Stimulated activated memory B cell treated with anti-CD40 and anti-IgM and Interleukin-4, amounts not matched to agents 10 μg/mL and 1 μg/mL and 100 μg/mL, for 72 hours (primary cell): ENCODE measurements around the gene DNLZ.

Experiments used
- ATAC-seq: fragments of 150-1000 bp; cut with Tn5 transposase; 2 replicates; pipeline ENCODE4 v1.10.0; 2021
- H3K27ac Mint-ChIP-seq: one replicate; pipeline ENCODE4 v1.8.0; 2022; ENCODE audit warnings: mild to moderate bottlenecking, mixed read lengths
- H3K27me3 Mint-ChIP-seq: one replicate; pipeline ENCODE4 v1.8.0; 2022; ENCODE audit warnings: mixed read lengths
- H3K36me3 Mint-ChIP-seq: one replicate; pipeline ENCODE4 v1.8.0; 2022; ENCODE audit warnings: mixed read lengths
- H3K4me1 Mint-ChIP-seq: one replicate; pipeline ENCODE4 v1.8.0; 2022; ENCODE audit warnings: mixed read lengths
- H3K4me3 Mint-ChIP-seq: one replicate; pipeline ENCODE4 v1.8.0; 2022; ENCODE audit warnings: mild to moderate bottlenecking, moderate library complexity, mixed read lengths
- H3K9me3 Mint-ChIP-seq: one replicate; pipeline ENCODE4 v1.8.0; 2022; ENCODE audit warnings: mixed read lengths

DNLZ gene

DNA sequence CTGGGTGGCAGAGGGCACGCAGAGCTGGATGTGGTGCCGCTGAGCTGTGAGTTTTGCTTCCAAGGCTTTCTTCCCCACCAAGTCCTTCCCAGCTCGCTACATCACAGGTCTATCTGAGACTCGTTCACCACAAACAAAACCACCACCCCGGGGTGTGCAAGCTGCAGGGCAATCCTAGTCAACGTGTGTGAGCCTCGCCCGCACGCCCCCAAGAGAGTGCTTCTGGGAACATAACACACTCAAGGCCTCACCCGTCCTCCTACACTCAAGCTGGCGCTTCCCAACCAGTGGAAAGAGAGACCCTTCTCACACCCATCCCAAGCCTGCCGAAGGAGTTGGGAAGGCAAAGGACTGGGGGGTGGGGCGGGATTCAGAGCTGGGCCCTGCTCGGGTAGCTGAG is 25.9 kb upstream of the DNLZ start:
- Mint-ChIP-seq H3K27ac (no peak overlapping the region), H3K4me3 (no peak overlapping the region), H3K36me3 (peaks cover 81% of the 10 kb centered on the region), H3K9me3 (no peaks in the 10 kb centered on the region), H3K27me3 (no peaks in the 10 kb centered on the region), H3K4me1 (no peaks in the 10 kb centered on the region)
- ATAC-seq: no peak

DNA sequence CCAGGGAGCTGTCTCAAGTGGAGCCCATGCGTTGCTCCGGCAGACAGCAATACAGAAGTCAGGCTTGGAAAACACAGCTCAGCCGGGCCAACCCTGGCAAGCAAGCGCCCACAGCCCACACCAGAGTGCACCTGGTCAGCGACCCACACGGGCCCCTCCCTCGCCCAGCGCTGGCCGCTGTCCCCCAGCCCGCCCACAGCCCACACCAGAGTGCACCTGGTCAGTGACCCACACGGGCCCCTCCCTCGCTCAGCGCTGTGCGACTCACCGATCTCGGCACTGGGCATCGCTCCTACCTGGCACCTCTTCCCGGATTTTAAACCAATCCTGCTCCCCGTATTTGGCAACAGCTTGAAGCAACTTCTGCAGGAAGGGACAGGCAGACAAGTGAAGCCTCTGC is 23.7 kb upstream of the DNLZ start:
- H3K4me3 Mint-ChIP-seq: no peak overlapping the region
- no peak overlapping the region for H3K27ac Mint-ChIP-seq
- no peaks in the 10 kb centered on the region for H3K27me3 Mint-ChIP-seq
- no peaks in the 10 kb centered on the region for H3K9me3 Mint-ChIP-seq
- ATAC-seq: no peak
- peaks cover 84% of the 10 kb centered on the region for H3K36me3 Mint-ChIP-seq
- H3K4me1 Mint-ChIP-seq: no peaks in the 10 kb centered on the region

DNA sequence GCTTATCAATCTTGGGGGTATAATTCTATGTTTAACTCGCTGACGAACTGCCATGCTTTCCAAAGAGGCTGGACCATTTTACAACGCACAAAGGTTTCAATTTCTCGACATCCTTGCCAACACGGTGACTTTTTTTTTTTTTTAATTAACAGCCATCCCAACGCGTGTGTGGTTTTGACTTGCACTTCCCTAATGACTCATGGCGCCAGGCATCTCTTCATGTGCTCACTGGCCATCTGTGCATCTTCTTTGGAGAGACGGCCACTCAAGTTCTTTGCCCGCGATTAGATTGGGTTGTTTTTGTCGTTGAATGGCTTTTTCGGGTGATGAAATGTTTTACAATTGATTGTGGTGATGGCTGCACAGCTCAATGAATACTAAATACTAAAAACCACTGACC is 22.5 kb upstream of the DNLZ start:
- Mint-ChIP-seq H3K4me1 (no peaks in the 10 kb centered on the region), H3K36me3 (peaks cover 72% of the 10 kb centered on the region), H3K27me3 (no peaks in the 10 kb centered on the region), H3K4me3 (no peak overlapping the region), H3K9me3 (no peaks in the 10 kb centered on the region), H3K27ac (no peak overlapping the region)
- no peak for ATAC-seq

DNA sequence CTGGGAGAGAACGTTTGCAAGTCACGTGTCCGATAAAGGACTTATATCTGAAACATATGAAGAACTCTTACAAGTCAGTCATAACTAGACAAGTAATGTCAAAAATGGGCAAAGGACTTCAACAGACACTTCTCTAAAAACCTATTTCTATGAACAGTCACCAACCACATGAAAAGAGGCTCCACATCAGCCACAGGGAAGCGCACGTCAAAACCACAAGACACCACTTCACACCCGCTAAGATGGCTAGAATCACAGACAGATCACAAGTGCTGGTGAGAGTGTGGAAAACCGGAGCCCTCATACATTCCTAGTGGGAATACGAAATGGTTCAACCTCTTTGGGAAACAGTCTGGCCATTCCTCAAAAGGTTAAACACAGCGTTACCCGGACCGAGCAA is 21.5 kb upstream of the DNLZ start:
- Mint-ChIP-seq H3K9me3 (no peaks in the 10 kb centered on the region), H3K4me1 (no peaks in the 10 kb centered on the region), H3K27ac (no peak overlapping the region), H3K36me3 (peaks cover 62% of the 10 kb centered on the region), H3K27me3 (no peaks in the 10 kb centered on the region), H3K4me3 (no peak overlapping the region)
- ATAC-seq: no peak

DNA sequence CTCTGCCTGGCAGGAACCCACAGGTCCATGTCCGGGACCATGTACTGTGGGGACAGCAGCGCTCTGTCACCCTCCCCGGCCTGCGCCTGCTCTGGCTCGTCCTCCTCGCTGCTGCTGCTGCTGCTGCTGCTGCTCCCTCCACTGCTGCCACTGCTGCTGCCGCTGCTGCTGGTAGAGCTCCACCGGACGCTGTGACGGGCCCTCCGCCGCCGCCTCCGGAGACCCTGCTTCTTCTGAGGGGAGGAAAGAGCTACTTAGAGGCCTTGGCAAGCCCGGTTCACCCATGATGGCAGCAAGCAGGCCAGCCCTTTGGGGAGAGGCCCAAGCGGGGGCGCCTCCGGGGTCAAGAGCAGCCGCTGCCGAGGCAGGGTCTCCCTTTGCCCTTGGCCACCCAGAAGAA is 19.9 kb upstream of the DNLZ start:
- Mint-ChIP-seq H3K27me3 (no peaks in the 10 kb centered on the region), H3K9me3 (no peaks in the 10 kb centered on the region), H3K36me3 (peaks cover 58% of the 10 kb centered on the region), H3K4me1 (no peaks in the 10 kb centered on the region), H3K27ac (no peak overlapping the region), H3K4me3 (no peak overlapping the region)
- ATAC-seq: no peak

DNA sequence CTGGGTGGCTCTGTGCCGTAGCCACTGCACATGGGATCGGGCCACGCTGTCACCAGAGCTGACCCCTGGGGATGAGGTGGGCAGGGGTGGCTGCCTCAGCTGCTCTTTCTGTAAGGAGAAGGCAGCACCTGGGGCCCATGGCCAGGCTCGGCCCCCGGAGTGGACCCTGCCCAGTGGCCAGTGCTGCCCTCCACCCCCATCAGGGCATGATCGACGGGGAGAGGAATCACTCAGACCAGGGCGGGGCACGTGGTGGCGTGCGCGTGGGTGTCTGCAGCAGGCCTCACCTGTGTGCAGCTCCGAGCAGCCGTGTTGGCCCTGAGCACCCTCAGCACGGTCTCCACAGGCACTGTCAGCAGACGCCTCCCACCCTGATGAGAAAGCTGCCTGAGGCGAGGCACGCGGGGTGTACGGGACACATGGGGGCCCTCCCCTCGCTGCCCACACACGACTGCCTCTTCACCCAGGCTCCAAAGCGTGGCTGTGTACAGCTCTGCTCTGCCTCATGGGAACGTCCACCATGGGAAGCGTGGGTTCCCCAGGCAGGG is 18.5 kb upstream of the DNLZ start:
- Mint-ChIP-seq H3K36me3 (peaks cover 48% of the 10 kb centered on the region), H3K9me3 (no peaks in the 10 kb centered on the region), H3K4me3 (no peak overlapping the region), H3K27me3 (no peaks in the 10 kb centered on the region), H3K4me1 (no peaks in the 10 kb centered on the region), H3K27ac (no peak overlapping the region)
- no peak for ATAC-seq

DNA sequence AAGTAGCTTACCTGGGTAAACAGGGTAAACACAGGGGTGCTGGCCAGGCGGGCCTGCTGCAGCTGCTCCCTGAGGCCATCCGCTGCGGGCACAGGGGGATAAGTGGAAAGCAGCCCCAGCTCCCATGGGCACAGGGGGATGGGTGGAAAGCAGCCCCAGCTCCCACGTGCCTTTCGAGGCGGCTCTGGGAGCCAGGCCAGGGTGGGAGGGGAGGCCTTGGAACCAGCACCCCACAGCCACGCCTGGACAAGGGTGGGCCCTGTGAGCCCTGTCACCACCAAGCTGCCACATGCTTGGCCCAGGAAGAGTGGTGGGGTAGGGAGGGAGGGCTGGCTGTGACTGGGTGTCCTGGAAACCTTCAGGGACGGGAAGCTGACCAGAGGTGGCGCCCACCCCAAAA is 17.8 kb upstream of the DNLZ start:
- ATAC-seq: no peak
- Mint-ChIP-seq H3K4me1 (no peaks in the 10 kb centered on the region), H3K36me3 (peaks cover 42% of the 10 kb centered on the region), H3K27ac (no peak overlapping the region), H3K9me3 (no peaks in the 10 kb centered on the region), H3K4me3 (no peak overlapping the region), H3K27me3 (no peaks in the 10 kb centered on the region)

DNA sequence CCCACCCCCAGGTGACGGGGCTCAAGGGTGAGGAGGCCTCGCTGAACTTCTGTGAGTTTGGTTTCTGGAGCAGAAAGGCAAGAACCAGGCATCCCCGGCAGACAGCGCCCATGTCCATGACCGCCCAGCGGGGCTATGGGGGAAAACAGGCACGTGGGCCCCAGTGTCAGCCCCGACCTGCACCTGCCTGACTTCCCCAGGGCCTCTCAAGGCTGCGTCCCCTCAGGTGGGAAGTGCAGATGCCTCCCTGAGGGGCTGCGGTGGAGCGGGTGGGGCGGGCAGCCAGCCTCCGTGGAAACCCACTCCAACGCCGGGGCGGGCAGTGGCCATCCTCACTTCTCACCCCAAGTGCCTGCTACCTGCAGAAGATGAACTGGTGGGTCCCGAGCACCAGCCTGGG is 16.8 kb upstream of the DNLZ start:
- H3K27me3 Mint-ChIP-seq: no peaks in the 10 kb centered on the region
- no peaks in the 10 kb centered on the region for H3K4me1 Mint-ChIP-seq
- H3K4me3 Mint-ChIP-seq: no peak overlapping the region
- peaks cover 40% of the 10 kb centered on the region for H3K36me3 Mint-ChIP-seq
- no peak for ATAC-seq
- no peak overlapping the region for H3K27ac Mint-ChIP-seq
- no peaks in the 10 kb centered on the region for H3K9me3 Mint-ChIP-seq

DNA sequence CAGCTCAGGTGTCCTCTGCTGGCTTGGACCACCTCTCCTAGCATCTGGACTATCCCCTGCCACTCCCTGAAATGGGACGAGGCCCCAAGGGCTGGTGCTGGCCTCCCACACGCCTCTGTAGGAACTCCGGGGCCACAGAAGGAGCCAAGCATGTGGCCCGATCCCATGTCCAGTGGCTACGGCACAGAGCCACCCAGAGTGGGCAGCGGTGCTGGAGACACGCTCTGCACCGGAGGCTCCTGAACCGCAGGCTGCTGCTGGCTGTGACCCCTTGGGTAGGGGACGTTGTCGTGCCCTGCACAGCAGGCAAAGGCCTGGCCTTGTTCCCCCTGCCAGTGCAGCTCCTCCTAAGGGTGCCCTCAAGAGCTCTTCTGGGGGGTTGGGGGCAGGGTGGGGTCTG is 16.3 kb upstream of the DNLZ start:
- H3K9me3 Mint-ChIP-seq: no peaks in the 10 kb centered on the region
- ATAC-seq: no peak
- no peak overlapping the region for H3K4me3 Mint-ChIP-seq
- H3K4me1 Mint-ChIP-seq: no peaks in the 10 kb centered on the region
- peaks cover 39% of the 10 kb centered on the region for H3K36me3 Mint-ChIP-seq
- H3K27me3 Mint-ChIP-seq: no peaks in the 10 kb centered on the region
- no peak overlapping the region for H3K27ac Mint-ChIP-seq

DNA sequence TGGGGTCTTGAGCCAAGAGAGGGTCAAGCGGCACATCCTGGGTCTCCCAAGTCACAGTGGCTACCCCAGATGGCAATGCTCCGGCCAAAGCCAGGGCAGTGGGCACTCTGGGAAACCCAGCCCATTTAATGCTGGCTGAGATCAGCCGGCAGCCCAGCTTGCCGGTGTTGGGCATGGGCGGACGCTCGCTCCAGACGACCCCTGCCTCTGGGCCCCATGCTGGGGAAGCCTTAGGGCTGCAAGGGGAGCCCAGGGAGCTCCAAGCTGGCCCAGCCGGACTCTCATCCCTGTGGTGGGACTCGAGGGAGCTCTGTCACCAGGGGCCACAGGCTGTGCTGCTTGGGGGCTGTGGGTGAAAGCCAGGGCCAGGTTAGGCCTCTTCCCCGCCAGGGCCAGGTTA is 15.9 kb upstream of the DNLZ start:
- no peak for ATAC-seq
- Mint-ChIP-seq H3K27ac (no peak overlapping the region), H3K9me3 (no peaks in the 10 kb centered on the region), H3K4me3 (no peak overlapping the region), H3K36me3 (peaks cover 39% of the 10 kb centered on the region), H3K4me1 (no peaks in the 10 kb centered on the region), H3K27me3 (no peaks in the 10 kb centered on the region)

DNA sequence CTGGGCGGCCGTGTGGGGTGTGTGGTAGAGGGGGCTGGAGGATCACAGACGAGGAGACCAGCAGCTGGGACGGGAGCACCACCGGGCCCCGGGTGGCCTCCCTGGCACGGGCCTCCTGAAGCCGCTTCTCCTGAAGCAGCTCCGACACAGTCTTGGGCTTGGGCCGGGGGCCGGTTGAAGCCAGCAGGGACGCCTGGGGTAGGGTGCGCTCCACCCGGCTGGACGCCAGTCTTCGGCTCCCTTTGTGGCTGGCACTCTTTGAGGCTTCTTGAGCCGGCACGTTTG is 15.4 kb upstream of the DNLZ start:
- no peak for ATAC-seq
- no peak overlapping the region for H3K4me3 Mint-ChIP-seq
- H3K36me3 Mint-ChIP-seq: peaks cover 38% of the 10 kb centered on the region
- H3K9me3 Mint-ChIP-seq: no peaks in the 10 kb centered on the region
- H3K4me1 Mint-ChIP-seq: no peaks in the 10 kb centered on the region
- no peak overlapping the region for H3K27ac Mint-ChIP-seq
- no peaks in the 10 kb centered on the region for H3K27me3 Mint-ChIP-seq

DNA sequence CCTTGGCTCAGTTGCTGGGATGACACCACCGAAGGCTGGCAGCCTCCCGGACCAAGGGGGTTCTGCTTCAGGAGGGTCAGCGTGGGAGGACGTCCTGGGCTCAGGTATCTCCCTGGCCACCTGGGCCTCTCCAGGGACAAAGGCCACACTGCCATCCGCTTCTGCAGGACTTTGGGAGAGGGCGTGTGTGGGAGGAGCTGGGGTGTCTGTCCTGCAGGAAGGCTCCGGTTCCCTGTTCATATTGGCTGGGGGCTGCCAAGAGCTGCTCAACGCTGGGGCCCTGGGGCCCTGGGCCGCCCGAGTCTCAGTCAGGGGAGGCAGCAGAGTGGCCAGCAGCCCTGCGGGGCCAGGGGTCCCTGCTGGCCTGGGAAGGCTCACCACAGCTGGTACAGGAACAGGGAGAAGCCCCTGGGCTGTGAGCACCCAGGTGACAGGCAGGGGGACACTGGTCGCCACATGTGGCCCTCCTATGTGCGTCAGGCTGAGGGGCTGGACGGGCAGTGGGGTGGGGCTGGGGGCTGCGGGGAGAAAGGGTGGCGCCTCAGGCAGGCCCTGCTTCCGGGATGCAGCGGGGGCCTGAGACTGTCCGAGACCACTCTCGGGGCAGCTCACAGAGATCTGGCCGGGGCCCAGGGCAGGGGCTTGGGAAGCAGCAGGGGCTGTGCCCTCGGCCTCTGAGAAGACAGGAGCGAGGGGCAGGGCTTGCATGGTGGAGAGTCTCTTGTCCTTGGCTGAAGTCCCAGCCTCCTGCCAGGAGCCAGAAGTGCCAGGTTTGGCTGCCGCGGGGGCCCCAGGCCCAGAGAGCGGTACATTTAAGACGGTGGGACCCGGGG is 14.8 kb upstream of the DNLZ start:
- no peaks in the 10 kb centered on the region for H3K9me3 Mint-ChIP-seq
- H3K27ac Mint-ChIP-seq: no peak overlapping the region
- H3K36me3 Mint-ChIP-seq: peaks cover 33% of the 10 kb centered on the region
- H3K27me3 Mint-ChIP-seq: no peaks in the 10 kb centered on the region
- no peak for ATAC-seq
- H3K4me1 Mint-ChIP-seq: peaks cover under 1% of the 10 kb centered on the region
- H3K4me3 Mint-ChIP-seq: no peak overlapping the region

DNA sequence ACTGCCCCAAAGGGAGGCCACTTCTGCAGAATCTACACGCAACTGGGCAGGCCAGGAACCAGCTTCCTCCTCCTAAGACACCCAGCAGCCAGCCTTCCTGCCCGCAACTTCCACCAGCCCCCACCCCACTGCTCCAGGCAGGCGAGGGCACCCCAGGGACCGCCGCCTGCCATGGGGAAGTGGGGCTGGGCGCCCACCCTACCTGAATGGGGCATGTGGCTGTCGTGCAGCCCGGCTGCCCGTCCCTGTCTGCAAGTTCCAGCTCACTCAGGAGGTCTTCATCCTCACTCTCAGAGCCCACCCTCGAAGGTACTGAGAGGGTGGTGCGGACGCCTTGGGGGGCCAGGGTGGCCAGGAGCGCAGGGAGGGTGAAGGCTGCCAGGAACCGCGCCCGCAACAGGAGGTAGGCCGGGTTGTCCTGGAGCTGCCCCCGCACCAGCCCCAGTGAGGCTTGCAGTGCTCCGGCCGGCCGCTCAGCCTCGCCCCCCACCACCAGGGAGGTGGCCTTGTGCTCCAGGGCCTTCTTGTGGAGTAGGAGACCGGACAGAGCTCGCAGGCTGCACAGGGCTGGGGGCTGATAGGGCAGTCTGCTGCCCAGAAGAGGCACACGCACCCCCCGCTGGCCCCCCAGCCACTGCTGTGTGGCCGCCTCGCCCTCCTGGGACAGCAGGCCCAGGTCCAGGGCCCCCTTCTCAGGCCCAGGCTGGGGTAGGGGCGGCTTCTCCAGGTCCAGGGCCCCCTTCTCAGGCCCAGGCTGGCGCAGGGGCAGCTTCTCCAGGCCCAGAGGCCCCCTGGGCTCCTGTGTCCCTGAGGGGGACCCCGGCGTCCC is 14.0 kb upstream of the DNLZ start:
- H3K9me3 Mint-ChIP-seq: no peaks in the 10 kb centered on the region
- H3K27ac Mint-ChIP-seq: no peak overlapping the region
- H3K4me3 Mint-ChIP-seq: no peak overlapping the region
- H3K27me3 Mint-ChIP-seq: no peaks in the 10 kb centered on the region
- H3K36me3 Mint-ChIP-seq: peaks cover 31% of the 10 kb centered on the region
- peaks cover 8% of the 10 kb centered on the region for H3K4me1 Mint-ChIP-seq
- no peak for ATAC-seq

DNA sequence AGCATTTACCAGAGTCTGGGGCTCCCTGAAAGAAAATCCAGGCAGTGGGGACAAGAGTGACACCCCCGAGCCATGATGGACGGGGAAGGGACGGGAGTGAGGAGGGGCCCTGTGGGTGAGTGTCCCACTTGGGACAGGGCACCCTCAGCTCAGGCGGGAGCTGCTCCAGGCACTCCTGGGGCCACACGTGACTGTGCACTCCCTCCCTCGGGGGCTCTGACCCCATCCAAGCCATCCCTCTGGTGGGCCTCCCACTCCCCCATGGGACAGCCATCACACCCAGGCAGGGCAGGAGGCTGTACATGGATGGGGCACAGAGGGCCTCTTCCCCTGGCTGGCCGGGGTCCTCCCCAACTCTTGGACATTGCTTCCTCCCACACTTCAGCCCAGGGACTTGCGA is 12.9 kb upstream of the DNLZ start:
- Mint-ChIP-seq H3K9me3 (no peaks in the 10 kb centered on the region), H3K36me3 (peaks cover 31% of the 10 kb centered on the region), H3K27me3 (no peaks in the 10 kb centered on the region), H3K4me3 (no peak overlapping the region), H3K27ac (no peak overlapping the region), H3K4me1 (peaks cover 13% of the 10 kb centered on the region)
- no peak for ATAC-seq

DNA sequence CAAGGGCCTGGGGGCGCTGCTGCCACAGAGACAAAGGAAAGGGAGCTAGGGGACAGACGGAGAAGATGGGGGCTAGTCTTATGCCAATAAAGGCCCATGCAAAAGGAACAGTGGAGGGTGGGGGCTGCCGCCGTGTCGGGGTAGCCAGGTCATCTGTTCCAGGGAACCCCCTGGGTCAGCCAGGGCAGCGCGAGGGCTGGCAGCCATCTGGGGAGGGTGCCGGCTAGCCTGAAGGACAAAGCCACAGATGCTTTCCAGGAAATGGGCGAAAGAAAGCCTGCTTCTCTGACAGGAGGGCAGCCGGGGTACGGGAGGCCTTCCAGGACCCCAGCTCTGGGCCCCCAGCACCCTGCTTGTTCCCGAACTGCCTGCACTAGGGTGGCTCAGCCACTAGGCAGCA is 11.6 kb upstream of the DNLZ start:
- H3K27me3 Mint-ChIP-seq: no peaks in the 10 kb centered on the region
- H3K36me3 Mint-ChIP-seq: peaks cover 31% of the 10 kb centered on the region
- H3K4me1 Mint-ChIP-seq: peaks cover 13% of the 10 kb centered on the region
- no peaks in the 10 kb centered on the region for H3K9me3 Mint-ChIP-seq
- H3K27ac Mint-ChIP-seq: no peak overlapping the region
- ATAC-seq: no peak
- H3K4me3 Mint-ChIP-seq: no peak overlapping the region

DNA sequence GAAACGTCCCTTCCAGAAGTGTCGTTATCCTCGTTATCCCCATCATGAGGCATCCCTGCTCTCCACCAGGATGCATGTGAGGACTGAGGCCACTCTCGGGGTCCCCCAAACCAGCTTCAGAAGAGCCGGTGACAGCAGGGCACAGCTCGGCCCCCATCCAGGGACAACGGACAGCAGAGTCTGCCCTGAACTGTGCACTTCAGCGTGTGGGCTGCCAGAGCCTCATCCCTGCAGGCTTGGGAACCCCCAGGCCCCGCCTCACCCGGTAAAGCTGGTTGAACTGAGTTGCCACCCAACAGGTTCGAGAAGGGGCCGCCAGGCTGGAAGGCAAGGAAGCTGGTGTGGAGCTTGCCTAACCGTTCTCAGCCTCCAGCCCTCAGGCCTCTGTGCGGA is 10.6 kb upstream of the DNLZ start:
- Mint-ChIP-seq H3K4me3 (no peak overlapping the region), H3K27me3 (no peaks in the 10 kb centered on the region), H3K27ac (no peak overlapping the region), H3K4me1 (peaks cover 13% of the 10 kb centered on the region), H3K36me3 (peaks cover 25% of the 10 kb centered on the region), H3K9me3 (no peaks in the 10 kb centered on the region)
- ATAC-seq: no peak
